Keratinocyte (primary cell): ENCODE data around the gene TMEM132D. TPM values are rescaled to one million over a fixed set of nuclear protein-coding genes. Genes with fewer than 3 reads are reported as not detected.

Experiments used
- DNase-seq: peaks from one replicate; pipeline ENCODE4 v3.0.0-alpha.2; 2011; ENCODE audit warnings: low read depth, missing footprints, low spot score
- FAIRE-seq: peaks from 2 replicates; lab custom pipeline; 2011; peaks lifted over from hg19 to GRCh38; lab: Jason Lieb, UNC
- H2AFZ ChIP-seq: 2 replicates; pipeline ENCODE4 v1.6.0; 2012; ENCODE audit warnings: low read length, control low read depth, inconsistent platforms; ENCODE audit not compliant: control insufficient read depth
- H3K27ac ChIP-seq: 2 replicates; pipeline ENCODE4 v1.5.1; 2011; ENCODE audit warnings: low read length; ENCODE audit not compliant: control insufficient read depth, insufficient read depth
- H3K27me3 ChIP-seq: 3 replicates; pipeline ENCODE4 v1.6.0; 2011; ENCODE audit warnings: low read length; ENCODE audit not compliant: control insufficient read depth, insufficient read depth; ENCODE audit errors: extremely low read depth
- H3K36me3 ChIP-seq, 2 experiments: 2 replicates in 1 of 2; 3 replicates in 1 of 2; pipeline ENCODE4 v1.5.1; 2011; ENCODE audit warnings: low read length in 2 of 2, mild to moderate bottlenecking in 1 of 2; ENCODE audit not compliant: control insufficient read depth in 2 of 2, insufficient read depth in 2 of 2; ENCODE audit errors: extremely low read depth in 1 of 2
- H3K4me1 ChIP-seq: 3 replicates; pipeline ENCODE4 v1.5.1; 2011; ENCODE audit warnings: low read length; ENCODE audit not compliant: control insufficient read depth, insufficient read depth; ENCODE audit errors: extremely low read depth
- H3K4me2 ChIP-seq: 3 replicates; pipeline ENCODE4 v1.6.0; 2011; ENCODE audit warnings: low read depth, low read length; ENCODE audit not compliant: control insufficient read depth, insufficient read depth; ENCODE audit errors: extremely low read depth
- H3K4me3 ChIP-seq, 3 experiments: fragments of 200-600 bp in 1 of 3; sonication (generic) in 1 of 3; 2 replicates in 2 of 3; 3 replicates in 1 of 3; pipeline ENCODE4 v1.5.1; 2011 to 2016; ENCODE audit warnings: low read length in 3 of 3, mild to moderate bottlenecking in 3 of 3, control low read depth in 2 of 3, inconsistent platforms in 1 of 3, low read depth in 1 of 3, mixed read lengths in 1 of 3, mixed run types in 1 of 3, moderate library complexity in 1 of 3; ENCODE audit not compliant: control insufficient read depth in 2 of 3, insufficient read depth in 2 of 3; ENCODE audit errors: extremely low read depth in 1 of 3
- H3K79me2 ChIP-seq: 2 replicates; pipeline ENCODE4 v1.6.0; 2012; ENCODE audit warnings: low read length; ENCODE audit not compliant: control insufficient read depth, insufficient read depth
- H3K9ac ChIP-seq: 3 replicates; pipeline ENCODE4 v1.6.0; 2011; ENCODE audit warnings: low read length; ENCODE audit not compliant: control insufficient read depth, insufficient read depth; ENCODE audit errors: extremely low read depth
- H3K9me1 ChIP-seq: 3 replicates; pipeline ENCODE4 v1.6.0; 2011; ENCODE audit warnings: low read length; ENCODE audit not compliant: control insufficient read depth, insufficient read depth; ENCODE audit errors: extremely low read depth
- H3K9me3 ChIP-seq: 2 replicates; pipeline ENCODE4 v1.5.1; 2012; ENCODE audit warnings: low read depth, low read length; ENCODE audit not compliant: control insufficient read depth
- H4K20me1 ChIP-seq: 3 replicates; pipeline ENCODE4 v1.6.0; 2011; ENCODE audit warnings: low read length; ENCODE audit not compliant: control insufficient read depth, insufficient read depth; ENCODE audit errors: extremely low read depth
- CTCF ChIP-seq, 3 experiments: IDR thresholded peaks in 1 of 3; conservative IDR thresholded peaks in 1 of 3; optimal IDR thresholded peaks in 1 of 3; 2 replicates in 2 of 3; 3 replicates in 1 of 3; pipeline versions ENCODE3 to v1.5.1; 2011; ENCODE audit warnings: low read length in 3 of 3, mild to moderate bottlenecking in 3 of 3, moderate library complexity in 2 of 3, control low read depth in 1 of 3, inconsistent platforms in 1 of 3; ENCODE audit not compliant: insufficient read depth in 2 of 3; ENCODE audit errors: extremely low read depth in 1 of 3
- EZH2 ChIP-seq: IDR thresholded peaks from one replicate; pipeline ENCODE4 v1.6.1; 2012; ENCODE audit warnings: inconsistent platforms, mild to moderate bottlenecking, low read length, moderate library complexity
- dilution Hi-C: fragments of 300-500 bp; cut with MboI; formaldehyde crosslinking; loops from one replicate; pipeline ENCODE4 v1.7.0; 2020; ENCODE audit warnings: low sequenced_read_pairs; ENCODE audit not compliant: extremely low pct_ligation_motif_present
- polyA plus RNA-seq, 5 experiments: library from polyadenylated mRNA; depleted of rRNA in 3 of 5; stranded (reverse) in 3 of 5; stranded (forward) in 1 of 5; unstranded in 1 of 5; fragments of >200 nt; gene quantifications; 1 replicate in 1 of 5; 2 replicates in 3 of 5; 3 replicates in 1 of 5; pipeline versions ENCODE4 v1.2.1 to v1.2.3, GENCODE V29; 2011 to 2012; ENCODE audit warnings: missing spikeins in 2 of 5, low read depth in 1 of 5, low replicate concordance in 1 of 5

TMEM132D gene
- polyA plus RNA-seq, 1 donor (not counting 4 experiments of a cell fraction or from before 2014, with no cell fraction given): not detected

- no peak for DNase-seq
- Histone ChIP-seq H4K20me1 (no peaks in the 10 kb centered on the region), H3K27ac (no peak overlapping the region), H2AFZ (no peak overlapping the region), H3K4me3 (no peak overlapping the region), H3K9me1 (no peaks in the 10 kb centered on the region), H3K9me3 (peaks cover 2% of the 10 kb centered on the region), H3K27me3 (no peaks in the 10 kb centered on the region), H3K79me2 (no peaks in the 10 kb centered on the region), H3K9ac (no peak overlapping the region), H3K36me3 (no peaks in the 10 kb centered on the region), H3K4me2 (no peak overlapping the region), H3K4me1 (no peaks in the 10 kb centered on the region)
- no peak for TF ChIP-seq EZH2
- no peak for TF ChIP-seq CTCF (optimal IDR thresholded peaks at IDR 0.05 in 1 of 3, IDR thresholded peaks at IDR 0.05 in 1 of 3, conservative IDR thresholded peaks at IDR 0.05 in 1 of 3; ENCODE audit: extremely low read depth in 1 of 3, insufficient read depth in 2 of 3, low read length in 3 of 3)
- dilution Hi-C loops: no loop called here
- no peak for FAIRE-seq
Observed at GRCh38 chr12:129379076-129379804, 524.6 kb downstream of the TMEM132D start.

GRCh38 chr12:129378496-129378895 lies 525.3 kb downstream of the TMEM132D start:
- dilution Hi-C loops: no loop called here
- Histone ChIP-seq H3K4me2 (no peak overlapping the region), H3K36me3 (no peaks in the 10 kb centered on the region)

More at GRCh38 chr12:129378496-129378895, 525.3 kb downstream of the TMEM132D start:
- Histone ChIP-seq H3K27ac (no peak overlapping the region), H2AFZ (no peak overlapping the region), H3K27me3 (no peaks in the 10 kb centered on the region), H3K9ac (no peak overlapping the region), H3K4me3 (no peak overlapping the region), H3K9me3 (peaks cover 2% of the 10 kb centered on the region), H3K79me2 (no peaks in the 10 kb centered on the region), H3K9me1 (no peaks in the 10 kb centered on the region), H3K4me1 (no peaks in the 10 kb centered on the region), H4K20me1 (no peaks in the 10 kb centered on the region)
- DNase-seq (no peak), FAIRE-seq (no peak)
- TF ChIP-seq CTCF (optimal IDR thresholded peaks at IDR 0.05 in 1 of 3, IDR thresholded peaks at IDR 0.05 in 1 of 3, conservative IDR thresholded peaks at IDR 0.05 in 1 of 3; ENCODE audit: extremely low read depth in 1 of 3, insufficient read depth in 2 of 3, low read length in 3 of 3): no peak
- TF ChIP-seq EZH2: no peak
